ENCODE measurements around the gene RIMS4. TPM values are rescaled to one million over a fixed set of nuclear protein-coding genes. Genes with fewer than 3 reads are reported as not detected.
A peak's percentile ranks its signal among the peaks of the same experiment; 100 is the strongest.

RIMS4 gene
- total RNA-seq = not detected

DNA sequence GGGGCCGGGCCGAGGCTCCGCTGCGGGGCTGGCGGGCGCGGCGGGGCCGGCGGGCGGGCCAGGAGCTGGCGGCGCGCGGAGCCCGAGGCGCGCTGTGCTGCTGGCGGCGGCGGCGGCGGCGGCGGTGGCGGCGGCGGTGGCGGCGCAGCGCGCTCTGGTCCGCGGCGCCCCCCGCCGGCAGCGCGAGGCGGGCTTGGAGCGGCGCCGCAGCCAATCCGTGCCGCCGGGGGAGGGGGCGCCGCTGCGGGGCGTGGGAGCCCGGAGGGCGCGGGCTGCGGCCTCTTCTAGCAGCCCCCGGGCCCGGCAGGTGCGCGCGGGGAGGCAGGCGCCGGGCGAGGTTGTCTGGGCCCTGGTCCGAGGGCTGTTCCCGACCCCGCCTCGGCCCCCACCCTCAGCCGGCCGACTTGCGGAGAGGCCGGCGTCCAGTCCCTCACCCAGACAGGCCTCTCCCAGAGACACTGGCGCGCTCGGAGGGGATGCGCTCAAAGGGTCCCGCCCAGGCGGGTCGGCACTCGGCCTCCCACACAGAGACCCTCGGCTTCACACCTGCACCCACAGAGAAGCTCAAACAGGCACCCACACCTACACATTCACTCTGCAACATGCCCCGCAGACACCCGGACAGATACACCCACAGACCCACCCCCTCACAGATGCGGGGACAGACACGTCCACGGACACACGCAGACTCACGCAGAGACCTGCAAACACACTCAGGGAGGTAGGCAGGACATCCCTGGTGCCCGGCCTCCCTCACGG is at the start of gene RIMS4:
Gene RIMS4, minus strand, starts transcription at position 156 of the 759 bp plus-strand sequence. CDS start 275 bp downstream, outside the sequence.
- ATAC-seq (ENCODE audit: low read depth) = no peak
- Mint-ChIP-seq H3K4me1 (peaks cover 2% of the 10 kb centered on the region), H3K9me3 (no peaks in the 10 kb centered on the region), H3K36me3 (no peaks in the 10 kb centered on the region), H3K4me3 (peak within 1 kb of the TSS; percentile 41), H3K27ac (no peak within 1 kb of the TSS), H3K27me3 (peaks cover 51% of the 10 kb centered on the region)
- POLR2A ChIA-PET = no interaction called here
- peak; percentile 30 for DNase-seq

DNA sequence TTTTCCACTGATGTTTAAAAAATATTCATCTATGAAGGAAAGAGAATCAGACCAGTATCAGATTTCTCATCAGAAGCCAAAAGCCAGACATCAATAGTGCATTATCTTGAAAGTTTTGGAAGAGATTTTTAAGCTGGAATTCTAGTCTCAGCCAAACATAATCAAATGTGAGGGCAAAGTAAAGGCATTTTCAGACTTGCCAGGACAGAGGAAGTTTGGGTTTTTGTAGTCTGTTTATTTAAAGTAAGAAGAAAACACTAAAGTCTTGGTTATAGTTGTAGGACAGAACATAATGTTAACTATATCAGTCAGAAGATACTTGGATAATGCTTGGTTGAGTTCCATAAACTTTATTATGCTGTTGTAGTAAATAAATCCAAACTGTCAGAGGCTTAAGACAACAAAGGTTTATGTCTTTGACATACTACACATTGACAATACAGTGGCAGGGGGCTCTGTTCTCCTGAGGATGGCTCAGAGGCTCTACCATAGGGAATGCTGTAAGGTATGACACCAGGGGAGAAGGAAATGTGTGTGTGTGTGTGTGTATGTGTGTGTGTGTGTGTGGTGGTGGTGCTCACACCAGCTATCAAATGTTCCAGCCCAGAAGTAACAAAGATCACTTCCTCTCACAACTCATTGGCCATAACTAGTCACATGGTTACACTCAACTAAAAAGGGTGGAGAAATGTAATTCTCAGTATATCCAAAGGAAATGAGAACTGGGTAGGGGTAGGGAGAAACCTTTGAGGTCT is 48.4 kb upstream of the RIMS4 start:
- Mint-ChIP-seq H3K9me3 (peaks cover 11% of the 10 kb centered on the region), H3K4me3 (no peak overlapping the region), H3K27ac (no peak overlapping the region), H3K27me3 (peaks cover 3% of the 10 kb centered on the region), H3K36me3 (peaks cover 5% of the 10 kb centered on the region), H3K4me1 (peaks cover 5% of the 10 kb centered on the region)
- ATAC-seq (ENCODE audit: low read depth) = no peak
- DNase-seq = no peak
- POLR2A ChIA-PET = no interaction called here

DNA sequence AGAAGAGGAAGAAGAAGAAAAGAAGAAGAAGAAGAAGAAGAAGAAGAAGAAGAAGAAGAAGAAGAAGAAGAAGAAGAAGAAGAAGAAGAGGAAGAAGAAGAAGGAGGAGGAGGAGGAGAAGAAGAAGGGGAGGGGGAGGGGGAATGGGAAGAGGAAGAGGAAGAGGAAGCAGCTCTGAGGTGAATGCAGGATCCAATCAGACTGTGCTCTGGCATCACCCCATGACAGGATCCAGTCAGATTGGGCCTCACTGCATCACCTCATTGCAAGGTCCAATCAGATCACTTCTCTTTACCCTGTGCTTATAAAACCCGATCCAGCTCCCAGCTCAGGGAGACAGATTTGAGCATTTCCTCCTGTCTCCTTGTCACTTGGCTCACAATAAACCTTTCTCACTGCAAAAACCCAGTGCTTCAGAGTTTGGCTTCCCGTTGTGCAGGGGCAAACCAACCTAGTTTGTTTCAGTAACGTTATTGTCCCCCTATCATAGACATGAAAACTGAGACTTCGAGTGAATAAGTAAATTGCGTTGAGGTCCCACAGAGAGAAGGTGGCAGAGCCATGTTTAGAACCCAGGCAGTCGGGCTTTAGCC is 46.6 kb upstream of the RIMS4 start:
- Mint-ChIP-seq H3K4me3 (no peak overlapping the region), H3K27me3 (peaks cover 3% of the 10 kb centered on the region), H3K4me1 (peaks cover 3% of the 10 kb centered on the region), H3K27ac (no peak overlapping the region), H3K9me3 (peaks cover 11% of the 10 kb centered on the region), H3K36me3 (peaks cover 5% of the 10 kb centered on the region)
- DNase-seq (no peak), ATAC-seq (ENCODE audit: low read depth) (no peak)
- POLR2A ChIA-PET = no interaction called here

DNA sequence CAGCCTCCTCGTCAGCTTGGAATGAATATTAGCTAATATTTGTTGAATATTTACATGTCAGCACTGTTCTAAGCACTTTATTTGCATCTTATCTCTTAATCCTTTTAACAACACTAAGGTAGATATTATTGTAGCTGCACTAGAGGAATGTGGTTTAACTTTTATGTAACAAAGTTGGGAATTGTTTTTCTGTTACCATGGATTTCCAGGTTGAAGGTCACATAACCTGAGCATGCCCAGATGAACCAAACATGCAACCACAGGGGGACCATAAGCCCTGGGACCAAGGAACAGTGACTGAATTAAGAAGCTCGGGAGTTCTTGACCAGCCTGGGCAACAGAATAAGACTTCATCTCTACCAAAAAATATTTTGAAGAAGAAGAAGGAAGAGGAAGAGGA is 46.1 kb upstream of the RIMS4 start:
- Mint-ChIP-seq H3K4me3 (no peak overlapping the region), H3K27me3 (peaks cover 3% of the 10 kb centered on the region), H3K36me3 (peaks cover 5% of the 10 kb centered on the region), H3K4me1 (peaks cover 3% of the 10 kb centered on the region), H3K9me3 (peaks cover 11% of the 10 kb centered on the region), H3K27ac (no peak overlapping the region)
- ATAC-seq (ENCODE audit: low read depth) = no peak
- POLR2A ChIA-PET = no interaction called here
- DNase-seq = no peak

DNA sequence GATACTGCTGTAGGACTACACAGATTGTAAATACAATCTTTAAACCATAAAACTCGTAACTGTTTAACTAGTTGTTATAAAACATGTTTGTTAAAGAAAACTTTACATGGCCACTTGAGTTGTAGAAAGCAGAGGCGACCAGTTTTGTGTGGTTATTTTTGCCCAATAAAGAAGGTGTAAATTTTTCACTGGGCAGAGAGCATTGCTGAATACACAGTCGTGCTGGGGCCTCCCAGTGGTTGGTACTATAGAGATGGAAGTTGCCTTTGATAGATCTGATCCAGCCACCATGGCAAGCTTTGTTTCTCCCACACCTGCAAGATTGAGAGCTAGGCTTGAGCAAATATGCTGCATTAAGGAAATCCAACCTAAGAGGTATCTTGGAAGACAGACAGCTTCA is 41.2 kb upstream of the RIMS4 start:
- peaks cover 2% of the 10 kb centered on the region for H3K36me3 Mint-ChIP-seq
- POLR2A ChIA-PET = no interaction called here
- H3K9me3 Mint-ChIP-seq = peaks cover 8% of the 10 kb centered on the region
- H3K27ac Mint-ChIP-seq = no peak overlapping the region
- ATAC-seq (ENCODE audit: low read depth) (no peak), DNase-seq (no peak)
- no peak overlapping the region for H3K4me3 Mint-ChIP-seq
- H3K27me3 Mint-ChIP-seq = peaks cover 9% of the 10 kb centered on the region
- peaks cover under 1% of the 10 kb centered on the region for H3K4me1 Mint-ChIP-seq

DNA sequence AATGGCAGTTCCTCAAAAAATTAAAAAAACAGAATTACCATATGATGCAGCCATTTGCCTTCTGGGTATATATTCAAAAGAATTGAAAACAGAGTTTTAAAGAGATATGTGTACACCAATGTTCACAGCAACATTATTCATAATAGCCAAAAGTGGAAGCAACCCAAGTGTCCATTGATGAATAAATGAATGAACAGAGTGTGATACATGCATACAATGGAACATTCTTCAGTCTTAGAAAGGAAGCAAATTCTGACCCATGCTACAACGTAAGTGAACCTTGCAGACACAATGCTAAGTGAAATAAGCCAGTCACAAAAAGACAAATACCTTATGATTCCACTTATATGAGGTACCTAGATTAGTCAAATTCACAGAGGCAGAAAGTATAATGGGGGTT is 40.5 kb upstream of the RIMS4 start:
- Mint-ChIP-seq H3K36me3 (peaks cover under 1% of the 10 kb centered on the region), H3K4me1 (no peaks in the 10 kb centered on the region), H3K9me3 (peaks cover 3% of the 10 kb centered on the region), H3K27ac (no peak overlapping the region), H3K27me3 (peaks cover 12% of the 10 kb centered on the region), H3K4me3 (no peak overlapping the region)
- ATAC-seq (ENCODE audit: low read depth) = no peak
- DNase-seq = no peak
- POLR2A ChIA-PET = no interaction called here

DNA sequence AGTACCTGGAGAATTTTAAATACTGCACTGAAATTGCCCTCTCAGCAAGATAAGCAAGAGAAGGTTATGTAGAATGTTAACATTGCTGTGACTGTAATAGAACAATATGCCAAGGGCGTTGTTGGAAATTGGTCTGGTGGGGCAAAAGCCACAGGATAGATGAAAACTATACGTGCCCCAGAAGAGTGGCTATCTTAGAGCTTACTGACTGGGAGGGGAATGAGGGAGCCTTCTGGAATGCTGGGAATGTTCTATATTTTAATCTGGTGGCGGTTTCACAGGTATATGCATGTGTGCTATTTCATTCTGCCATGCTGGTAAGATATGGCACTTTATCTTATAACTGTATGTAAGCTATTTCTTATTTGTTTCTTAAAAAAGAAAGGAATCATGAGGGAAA is 39.9 kb upstream of the RIMS4 start:
- POLR2A ChIA-PET = no interaction called here
- no peak for DNase-seq
- H3K4me1 Mint-ChIP-seq = no peaks in the 10 kb centered on the region
- H3K27ac Mint-ChIP-seq = no peak overlapping the region
- H3K36me3 Mint-ChIP-seq = no peaks in the 10 kb centered on the region
- ATAC-seq (ENCODE audit: low read depth) = no peak
- peaks cover 12% of the 10 kb centered on the region for H3K27me3 Mint-ChIP-seq
- peaks cover 3% of the 10 kb centered on the region for H3K9me3 Mint-ChIP-seq
- no peak overlapping the region for H3K4me3 Mint-ChIP-seq

DNA sequence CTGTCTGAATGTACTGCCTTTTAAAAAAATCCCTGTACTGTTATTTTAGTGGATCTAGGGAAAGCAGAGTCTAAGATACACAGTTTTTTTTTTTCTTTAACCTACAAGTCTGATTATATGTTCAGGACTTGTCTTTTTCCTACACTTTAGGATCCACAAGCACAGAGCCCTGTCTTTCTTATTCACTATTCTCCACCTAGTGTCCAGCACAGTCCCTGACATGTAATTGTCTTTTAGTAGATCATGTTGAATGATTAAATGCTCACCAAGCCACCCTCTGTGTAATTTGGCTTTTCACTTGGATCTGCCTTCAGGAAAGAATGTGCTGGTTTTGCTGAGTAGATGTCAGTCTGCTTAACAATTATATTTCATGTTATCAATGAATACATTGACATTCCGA is 39.4 kb upstream of the RIMS4 start:
- POLR2A ChIA-PET = no interaction called here
- Mint-ChIP-seq H3K9me3 (no peaks in the 10 kb centered on the region), H3K36me3 (no peaks in the 10 kb centered on the region), H3K4me3 (no peak overlapping the region), H3K27ac (no peak overlapping the region), H3K27me3 (peaks cover 15% of the 10 kb centered on the region), H3K4me1 (no peaks in the 10 kb centered on the region)
- no peak for ATAC-seq (ENCODE audit: low read depth)
- no peak for DNase-seq

DNA sequence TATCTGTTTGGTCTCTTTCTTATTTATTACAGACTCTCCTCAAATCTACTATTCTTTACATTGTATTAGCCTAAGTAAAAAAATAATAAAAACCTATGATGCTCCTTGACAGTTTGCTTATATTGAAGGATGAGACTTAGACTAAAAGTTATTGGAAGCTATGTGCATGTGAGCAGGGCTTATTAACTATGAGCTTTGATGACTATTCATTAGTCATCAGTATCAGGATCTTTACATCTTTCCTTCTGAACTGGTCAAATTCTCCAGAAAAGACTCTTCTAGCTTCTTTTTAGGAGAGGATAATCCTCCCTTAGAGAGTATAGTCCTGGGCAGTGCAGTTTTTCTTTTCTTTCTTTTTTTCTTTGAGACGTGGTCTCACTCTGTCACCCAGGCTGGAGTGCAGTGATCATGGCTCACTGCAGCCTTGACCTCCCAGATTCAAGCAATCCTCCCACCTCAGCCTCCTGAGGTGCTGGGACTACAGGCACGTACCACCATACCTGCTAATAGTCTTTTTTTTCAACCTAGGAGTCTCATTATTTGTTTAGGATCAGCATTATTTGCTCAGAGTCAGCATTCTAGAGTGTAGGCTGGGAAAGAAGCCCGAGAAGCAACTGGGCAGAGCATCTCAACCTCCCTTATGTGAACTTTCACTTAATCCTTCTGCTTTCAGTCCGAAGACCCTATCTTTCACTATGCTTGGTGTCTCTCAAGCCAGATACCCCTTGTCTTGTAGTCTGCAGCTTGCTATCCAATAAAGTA is 38.1 kb upstream of the RIMS4 start:
- ATAC-seq (ENCODE audit: low read depth) = no peak
- POLR2A ChIA-PET = no interaction called here
- Mint-ChIP-seq H3K27ac (no peak overlapping the region), H3K4me1 (no peaks in the 10 kb centered on the region), H3K36me3 (no peaks in the 10 kb centered on the region), H3K9me3 (no peaks in the 10 kb centered on the region), H3K27me3 (peaks cover 16% of the 10 kb centered on the region), H3K4me3 (no peak overlapping the region)
- no peak for DNase-seq

DNA sequence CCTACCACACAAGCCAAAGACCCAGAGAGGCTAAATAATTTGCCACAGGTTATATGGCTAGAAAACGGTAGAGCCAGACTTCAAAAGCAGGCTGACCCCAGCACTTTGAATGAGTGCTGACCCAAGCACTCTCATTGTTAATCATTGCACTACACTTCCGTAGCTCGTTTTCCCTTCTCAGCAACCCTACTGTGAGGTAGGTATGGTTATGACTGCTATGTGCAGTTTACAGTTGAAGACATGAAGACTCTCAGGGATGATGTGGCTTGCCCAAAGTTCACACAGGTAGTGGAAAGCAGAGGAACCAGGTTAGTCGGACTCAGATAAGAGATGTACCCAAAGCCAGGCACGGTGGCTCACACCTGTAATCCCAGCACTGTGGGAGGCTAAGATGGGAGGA is 33.5 kb upstream of the RIMS4 start:
- POLR2A ChIA-PET = no interaction called here
- Mint-ChIP-seq H3K27ac (no peak overlapping the region), H3K27me3 (peaks cover 20% of the 10 kb centered on the region)

DNA sequence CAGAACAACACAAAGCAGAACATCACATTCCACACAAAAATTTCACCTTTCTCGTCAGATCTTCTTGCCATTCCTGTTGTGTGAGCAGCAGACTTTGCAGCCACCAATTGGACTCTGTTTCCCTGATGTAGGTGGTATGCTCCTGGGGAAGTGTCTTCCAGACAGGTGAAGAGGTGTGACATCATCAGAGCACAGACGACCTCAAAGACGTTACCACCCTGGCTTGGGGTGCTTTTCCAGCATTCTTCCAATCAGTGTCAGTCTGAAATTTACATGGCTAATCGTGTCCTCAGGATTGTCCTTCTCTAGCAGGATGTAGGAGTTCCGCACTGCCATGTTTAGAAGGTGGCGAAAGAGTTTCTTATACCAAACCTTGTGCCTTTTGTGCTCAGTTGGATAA is 31.6 kb upstream of the RIMS4 start:
- Mint-ChIP-seq H3K27me3 (peaks cover 15% of the 10 kb centered on the region), H3K9me3 (no peaks in the 10 kb centered on the region)
- POLR2A ChIA-PET = no interaction called here

More for the DNA sequence above, 33.5 kb upstream of the RIMS4 start:
- ATAC-seq (ENCODE audit: low read depth) (no peak), DNase-seq (no peak)
- Mint-ChIP-seq H3K4me1 (no peaks in the 10 kb centered on the region), H3K36me3 (no peaks in the 10 kb centered on the region), H3K9me3 (no peaks in the 10 kb centered on the region), H3K4me3 (no peak overlapping the region)

DNA sequence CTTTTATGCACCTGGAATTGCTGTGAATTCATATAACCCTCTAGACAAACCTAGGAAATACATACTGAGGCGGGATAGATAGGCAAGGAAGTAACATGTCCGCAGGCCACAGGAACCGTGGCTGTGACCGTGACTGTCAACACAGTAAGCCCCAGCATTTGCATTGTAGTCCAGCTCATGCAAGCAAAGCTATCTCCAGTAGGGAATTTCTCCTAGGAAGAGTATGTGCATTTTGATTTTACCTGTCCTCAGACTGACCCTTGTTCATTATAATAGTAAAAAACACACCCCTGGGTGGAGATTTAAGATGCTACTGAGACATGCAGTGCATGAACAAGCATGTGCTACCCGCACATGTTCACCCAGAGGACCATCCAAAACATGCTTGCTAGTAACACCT is 30.5 kb upstream of the RIMS4 start:
- POLR2A ChIA-PET = no interaction called here
- no peaks in the 10 kb centered on the region for H3K36me3 Mint-ChIP-seq

More for the DNA sequence above, 31.6 kb upstream of the RIMS4 start:
- no peak overlapping the region for H3K27ac Mint-ChIP-seq
- no peaks in the 10 kb centered on the region for H3K36me3 Mint-ChIP-seq
- no peak for ATAC-seq (ENCODE audit: low read depth)
- no peaks in the 10 kb centered on the region for H3K4me1 Mint-ChIP-seq
- DNase-seq = no peak
- no peak overlapping the region for H3K4me3 Mint-ChIP-seq

DNA sequence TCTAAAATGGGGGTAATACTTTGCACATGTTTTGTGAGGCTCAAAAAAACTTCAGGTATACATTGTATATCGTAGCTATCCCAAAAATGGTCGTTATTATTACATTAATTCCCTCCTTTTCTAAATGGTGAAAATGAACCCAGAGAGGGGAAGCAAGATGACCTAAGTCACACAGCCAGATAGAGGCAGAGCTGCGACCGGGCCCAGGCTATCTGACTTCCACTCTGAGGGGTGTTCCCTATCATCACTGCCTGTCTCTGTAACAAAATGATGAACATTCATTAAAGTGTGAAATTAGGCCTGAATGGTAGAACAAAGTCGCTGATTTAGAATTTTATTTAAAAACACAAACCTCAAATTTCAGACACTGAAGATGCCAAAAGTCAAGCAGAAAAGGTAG is 29.1 kb upstream of the RIMS4 start:
- Mint-ChIP-seq H3K27me3 (peaks cover 7% of the 10 kb centered on the region), H3K36me3 (no peaks in the 10 kb centered on the region), H3K27ac (no peak overlapping the region), H3K4me3 (no peak overlapping the region), H3K9me3 (no peaks in the 10 kb centered on the region), H3K4me1 (no peaks in the 10 kb centered on the region)
- no peak for ATAC-seq (ENCODE audit: low read depth)
- no peak for DNase-seq
- POLR2A ChIA-PET = interaction anchor here (0.6 to 0.7 kb wide), 3 partner anchors 577 to 1797 kb away, joined by 4 to 7 read pairs (median 6); no protein-coding TSS in a partner anchor

More for the DNA sequence above, 30.5 kb upstream of the RIMS4 start:
- no peak for ATAC-seq (ENCODE audit: low read depth)
- Mint-ChIP-seq H3K27me3 (peaks cover 11% of the 10 kb centered on the region), H3K27ac (no peak overlapping the region), H3K9me3 (no peaks in the 10 kb centered on the region), H3K4me1 (no peaks in the 10 kb centered on the region), H3K4me3 (no peak overlapping the region)
- no peak for DNase-seq

Measured in activated naive CD8-positive, alpha-beta T cell treated with anti-CD3 and anti-CD28 coated beads, Interleukin-2, amount 10 ng/mL, durations not matched to agents 7 days and 5 days (primary cell).